Chondrocyte (in vitro differentiated cells): ENCODE measurements around the gene ARMH4. TPM values are rescaled to one million over a fixed set of nuclear protein-coding genes. Genes with fewer than 3 reads are reported as not detected.

Experiments
- DNase-seq: peaks from one replicate; pipeline ENCODE4 v3.0.0; 2021; ENCODE audit warnings: mixed read lengths, low spot score
- H3K27ac Mint-ChIP-seq: one replicate; pipeline ENCODE4 v1.8.0; 2021; ENCODE audit warnings: mild to moderate bottlenecking, moderate library complexity, mixed read lengths; ENCODE audit not compliant: unreplicated experiment
- H3K27me3 Mint-ChIP-seq: 2 replicates; pipeline ENCODE4 v1.8.0; 2021; ENCODE audit warnings: low read depth, mixed read lengths
- H3K36me3 Mint-ChIP-seq: 2 replicates; pipeline ENCODE4 v1.8.0; 2021; ENCODE audit warnings: low read depth, mixed read lengths
- H3K4me1 Mint-ChIP-seq: 2 replicates; pipeline ENCODE4 v1.8.0; 2021; ENCODE audit warnings: low read depth, mild to moderate bottlenecking, mixed read lengths
- H3K4me3 Mint-ChIP-seq: one replicate; pipeline ENCODE4 v1.8.0; 2021; ENCODE audit warnings: mild to moderate bottlenecking, moderate library complexity, mixed read lengths; ENCODE audit not compliant: unreplicated experiment
- H3K9me3 Mint-ChIP-seq: 2 replicates; pipeline ENCODE4 v1.8.0; 2021; ENCODE audit warnings: low read depth, mixed read lengths
- total RNA-seq: library from RNA; stranded (reverse); gene quantifications from 3 replicates; pipeline ENCODE4 v1.2.1, GENCODE V29; 2021
- TF ChIP-seq, protein P1 (sequence below): fragments of 200-600 bp; sonication (generic); IDR thresholded peaks from 2 replicates; pipeline ENCODE4 v1.5.0; 2021; ENCODE audit warnings: antibody characterized with exemption, mild to moderate bottlenecking, moderate library complexity

The ARMH4 gene
- total RNA-seq, 1 donor from 2014 or later = 23.3 TPM

GRCh38 chr14:58107947-58108552, 44.0 kb downstream of the ARMH4 start:
- TF ChIP-seq, protein P1, sequence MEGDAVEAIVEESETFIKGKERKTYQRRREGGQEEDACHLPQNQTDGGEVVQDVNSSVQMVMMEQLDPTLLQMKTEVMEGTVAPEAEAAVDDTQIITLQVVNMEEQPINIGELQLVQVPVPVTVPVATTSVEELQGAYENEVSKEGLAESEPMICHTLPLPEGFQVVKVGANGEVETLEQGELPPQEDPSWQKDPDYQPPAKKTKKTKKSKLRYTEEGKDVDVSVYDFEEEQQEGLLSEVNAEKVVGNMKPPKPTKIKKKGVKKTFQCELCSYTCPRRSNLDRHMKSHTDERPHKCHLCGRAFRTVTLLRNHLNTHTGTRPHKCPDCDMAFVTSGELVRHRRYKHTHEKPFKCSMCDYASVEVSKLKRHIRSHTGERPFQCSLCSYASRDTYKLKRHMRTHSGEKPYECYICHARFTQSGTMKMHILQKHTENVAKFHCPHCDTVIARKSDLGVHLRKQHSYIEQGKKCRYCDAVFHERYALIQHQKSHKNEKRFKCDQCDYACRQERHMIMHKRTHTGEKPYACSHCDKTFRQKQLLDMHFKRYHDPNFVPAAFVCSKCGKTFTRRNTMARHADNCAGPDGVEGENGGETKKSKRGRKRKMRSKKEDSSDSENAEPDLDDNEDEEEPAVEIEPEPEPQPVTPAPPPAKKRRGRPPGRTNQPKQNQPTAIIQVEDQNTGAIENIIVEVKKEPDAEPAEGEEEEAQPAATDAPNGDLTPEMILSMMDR = peak; percentile 93
- no peak overlapping the region for H3K27ac Mint-ChIP-seq
- no peaks in the 10 kb centered on the region for H3K36me3 Mint-ChIP-seq
- H3K4me1 Mint-ChIP-seq = peaks cover 10% of the 10 kb centered on the region
- no peaks in the 10 kb centered on the region for H3K9me3 Mint-ChIP-seq
- no peak for DNase-seq
- H3K4me3 Mint-ChIP-seq = no peak overlapping the region
- H3K27me3 Mint-ChIP-seq = no peaks in the 10 kb centered on the region

- H3K9me3 Mint-ChIP-seq = no peaks in the 10 kb centered on the region
- H3K27ac Mint-ChIP-seq = no peak overlapping the region
- H3K4me1 Mint-ChIP-seq = peaks cover 10% of the 10 kb centered on the region
- no peaks in the 10 kb centered on the region for H3K27me3 Mint-ChIP-seq
- H3K36me3 Mint-ChIP-seq = no peaks in the 10 kb centered on the region
- DNase-seq = no peak
- TF ChIP-seq, protein P1 = no peak
- H3K4me3 Mint-ChIP-seq = no peak overlapping the region
These were observed 45.0 kb downstream of the ARMH4 start for GRCh38 chr14:58107041-58107440.

- peaks cover 10% of the 10 kb centered on the region for H3K4me1 Mint-ChIP-seq
- TF ChIP-seq, protein P1 = no peak
- H3K9me3 Mint-ChIP-seq = no peaks in the 10 kb centered on the region
- DNase-seq = no peak
- no peaks in the 10 kb centered on the region for H3K27me3 Mint-ChIP-seq
- H3K36me3 Mint-ChIP-seq = no peaks in the 10 kb centered on the region
- no peak overlapping the region for H3K4me3 Mint-ChIP-seq
- no peak overlapping the region for H3K27ac Mint-ChIP-seq
These were observed 45.6 kb downstream of the ARMH4 start for GRCh38 chr14:58106446-58106845.

DNA sequence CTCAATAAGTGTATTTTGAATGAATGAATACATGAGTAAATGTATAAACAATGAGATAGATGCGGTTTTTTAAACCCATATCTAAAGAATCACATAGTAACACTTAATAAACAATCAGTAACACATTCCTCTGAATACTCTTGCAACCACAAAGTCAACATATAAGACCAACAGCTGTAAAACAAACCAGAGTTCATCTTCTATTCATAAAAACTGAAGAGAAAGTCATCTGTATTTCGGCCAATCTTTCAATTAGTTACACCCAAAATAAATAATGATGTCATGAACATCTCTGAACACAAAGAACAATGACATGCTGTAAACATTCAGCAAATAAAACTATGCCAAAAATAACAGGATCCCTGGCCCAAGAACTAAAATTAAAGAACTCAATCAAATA, 47.2 kb downstream of the ARMH4 start:
- H3K4me1 Mint-ChIP-seq = peaks cover 10% of the 10 kb centered on the region
- no peaks in the 10 kb centered on the region for H3K36me3 Mint-ChIP-seq
- no peak overlapping the region for H3K4me3 Mint-ChIP-seq
- H3K27ac Mint-ChIP-seq = no peak overlapping the region
- TF ChIP-seq, protein P1 = no peak
- no peaks in the 10 kb centered on the region for H3K27me3 Mint-ChIP-seq
- DNase-seq = no peak
- no peaks in the 10 kb centered on the region for H3K9me3 Mint-ChIP-seq

DNA sequence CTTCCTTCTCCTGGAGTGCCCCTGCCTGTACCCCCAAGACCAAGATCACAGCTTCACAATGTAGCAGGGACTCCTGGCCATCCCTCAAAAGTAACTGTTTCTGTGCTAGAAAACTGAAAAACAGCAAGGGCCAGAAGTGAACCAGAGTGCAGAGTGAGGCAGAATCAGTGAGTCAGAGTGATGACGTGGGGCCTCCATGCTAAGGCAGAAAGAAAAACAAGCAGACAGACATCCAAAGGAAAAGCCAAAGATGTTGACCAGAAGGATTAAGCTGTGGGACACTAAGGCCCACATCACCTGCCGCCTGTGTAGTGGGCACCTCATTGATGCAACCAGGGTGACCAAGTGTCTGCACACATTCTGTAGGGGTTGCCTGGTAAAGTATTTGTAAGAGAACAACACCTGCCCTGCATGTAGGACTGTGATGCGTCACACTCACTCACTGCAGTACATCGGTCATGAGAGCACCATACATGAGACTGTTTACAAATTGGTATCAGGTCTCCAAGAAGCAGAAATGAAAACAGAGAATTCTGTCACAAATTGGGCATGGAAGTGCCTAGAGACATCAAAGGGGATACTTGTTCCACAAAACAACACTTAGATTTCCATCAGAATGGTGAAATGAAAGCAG, 51.2 kb downstream of the ARMH4 start:
- DNase-seq = no peak
- no peak overlapping the region for H3K27ac Mint-ChIP-seq
- H3K4me3 Mint-ChIP-seq = no peak overlapping the region
- H3K36me3 Mint-ChIP-seq = peaks cover 2% of the 10 kb centered on the region
- H3K4me1 Mint-ChIP-seq = peaks cover 9% of the 10 kb centered on the region
- TF ChIP-seq, protein P1 = no peak
- H3K9me3 Mint-ChIP-seq = no peaks in the 10 kb centered on the region
- no peaks in the 10 kb centered on the region for H3K27me3 Mint-ChIP-seq
